GM10266 (cell line): ENCODE data around the gene UPF1.

ENCODE experiments used
- DNase-seq: peaks from one replicate; pipeline ENCODE4 v3.0.0; 2012; ENCODE audit errors: extremely low spot score
- CTCF ChIP-seq: IDR thresholded peaks from 2 replicates; pipeline ENCODE4 v1.5.1; 2012; ENCODE audit warnings: mild to moderate bottlenecking, low read depth; ENCODE audit not compliant: control insufficient read depth, insufficient read depth; ENCODE audit errors: missing control alignments

The UPF1 gene

GRCh38 chr19:18894254-18895037, 62.7 kb downstream of the UPF1 start:
- TF ChIP-seq CTCF = no peak
- DNase-seq = peak; percentile 53

- DNase-seq = peak; percentile 75
- TF ChIP-seq CTCF = peak; percentile 32
These were observed 63.5 kb downstream of the UPF1 start for GRCh38 chr19:18895038-18895823.

GRCh38 chr19:18895824-18896341, 64.1 kb downstream of the UPF1 start, which contains the start of gene CERS1:
TSS of gene CERS1 (minus strand) at chr19:18896158. CDS start at chr19:18896072, 86 bp downstream.
- TF ChIP-seq CTCF = no peak
- DNase-seq = peak; percentile 65

GRCh38 chr19:18896421-18896841, 64.7 kb downstream of the UPF1 start:
- no peak for DNase-seq
- TF ChIP-seq CTCF = no peak

GRCh38 chr19:18897094-18898029, 65.6 kb downstream of the UPF1 start:
- TF ChIP-seq CTCF = no peak
- DNase-seq = no peak

- DNase-seq = no peak
- TF ChIP-seq CTCF = no peak
These were observed 66.4 kb downstream of the UPF1 start for GRCh38 chr19:18898081-18898606.
